GM12874 (cell line): ENCODE measurements around the gene ZNF438.

ENCODE experiments used
- TF ChIP-seq, protein P1 (sequence below): IDR thresholded peaks from 2 replicates; pipeline ENCODE4 v1.5.1; 2011; ENCODE audit warnings: low read depth, mild to moderate bottlenecking, control low read depth, low read length, moderate library complexity; ENCODE audit not compliant: insufficient read depth

The ZNF438 gene

DNA sequence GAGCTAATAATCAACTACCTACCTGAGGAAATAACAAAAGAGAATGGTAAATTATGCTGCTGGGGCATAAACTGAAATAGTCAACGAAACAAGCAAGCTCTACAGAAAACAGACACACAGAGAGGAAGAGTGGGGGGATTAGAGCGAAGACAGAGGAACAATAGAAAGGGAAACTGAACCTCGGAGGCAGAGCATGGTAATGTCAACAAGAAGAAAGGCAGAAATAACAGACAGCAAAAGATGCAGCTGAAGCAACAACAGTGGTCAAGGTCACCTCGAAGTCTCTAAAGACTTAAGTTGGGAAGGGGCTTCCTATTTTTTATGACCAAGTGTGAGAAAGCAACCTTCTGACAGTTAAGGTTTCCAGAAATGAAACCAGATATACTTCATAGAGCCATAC, 177.0 kb downstream of the ZNF438 start:
- TF ChIP-seq, protein P1, sequence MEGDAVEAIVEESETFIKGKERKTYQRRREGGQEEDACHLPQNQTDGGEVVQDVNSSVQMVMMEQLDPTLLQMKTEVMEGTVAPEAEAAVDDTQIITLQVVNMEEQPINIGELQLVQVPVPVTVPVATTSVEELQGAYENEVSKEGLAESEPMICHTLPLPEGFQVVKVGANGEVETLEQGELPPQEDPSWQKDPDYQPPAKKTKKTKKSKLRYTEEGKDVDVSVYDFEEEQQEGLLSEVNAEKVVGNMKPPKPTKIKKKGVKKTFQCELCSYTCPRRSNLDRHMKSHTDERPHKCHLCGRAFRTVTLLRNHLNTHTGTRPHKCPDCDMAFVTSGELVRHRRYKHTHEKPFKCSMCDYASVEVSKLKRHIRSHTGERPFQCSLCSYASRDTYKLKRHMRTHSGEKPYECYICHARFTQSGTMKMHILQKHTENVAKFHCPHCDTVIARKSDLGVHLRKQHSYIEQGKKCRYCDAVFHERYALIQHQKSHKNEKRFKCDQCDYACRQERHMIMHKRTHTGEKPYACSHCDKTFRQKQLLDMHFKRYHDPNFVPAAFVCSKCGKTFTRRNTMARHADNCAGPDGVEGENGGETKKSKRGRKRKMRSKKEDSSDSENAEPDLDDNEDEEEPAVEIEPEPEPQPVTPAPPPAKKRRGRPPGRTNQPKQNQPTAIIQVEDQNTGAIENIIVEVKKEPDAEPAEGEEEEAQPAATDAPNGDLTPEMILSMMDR, result no peak

DNA sequence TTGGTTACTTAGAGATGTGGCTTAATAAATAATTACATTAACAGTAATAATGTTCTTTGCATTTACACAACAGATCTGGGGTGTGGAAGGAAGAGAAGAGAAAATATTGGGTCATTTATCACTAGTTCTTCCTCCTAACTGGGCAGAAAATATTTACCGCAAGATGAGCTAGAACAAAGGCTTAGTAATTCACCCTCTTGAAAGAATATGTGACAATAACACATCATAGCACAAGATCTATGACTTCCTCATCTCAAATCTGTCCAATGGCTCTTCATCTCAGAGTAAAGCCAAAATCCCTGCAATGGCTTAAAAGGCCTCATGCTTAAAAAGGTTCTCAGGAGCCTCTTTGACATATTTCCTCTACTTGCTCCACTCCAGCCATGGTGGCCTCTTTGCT, 178.6 kb downstream of the ZNF438 start:
- TF ChIP-seq, protein P1, result no peak

DNA sequence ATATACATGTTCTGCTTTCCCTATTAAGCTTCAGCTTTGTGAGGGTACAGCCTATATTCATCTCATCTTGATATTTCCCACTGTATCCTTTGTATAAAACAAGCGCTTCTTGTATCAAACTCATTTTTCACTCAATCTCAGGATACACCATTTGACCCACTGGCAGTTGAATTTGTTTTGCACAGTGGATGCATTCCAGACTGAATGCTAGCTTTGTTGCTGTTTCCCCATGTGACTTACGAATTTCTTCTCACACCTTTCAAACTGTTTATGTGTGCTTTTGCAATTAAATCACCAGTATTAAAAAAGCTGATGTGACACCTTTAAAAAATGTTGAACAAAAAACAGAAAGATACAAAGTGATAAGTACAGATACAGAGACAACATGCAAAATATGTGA, 180.9 kb downstream of the ZNF438 start:
- TF ChIP-seq, protein P1, result no peak

DNA sequence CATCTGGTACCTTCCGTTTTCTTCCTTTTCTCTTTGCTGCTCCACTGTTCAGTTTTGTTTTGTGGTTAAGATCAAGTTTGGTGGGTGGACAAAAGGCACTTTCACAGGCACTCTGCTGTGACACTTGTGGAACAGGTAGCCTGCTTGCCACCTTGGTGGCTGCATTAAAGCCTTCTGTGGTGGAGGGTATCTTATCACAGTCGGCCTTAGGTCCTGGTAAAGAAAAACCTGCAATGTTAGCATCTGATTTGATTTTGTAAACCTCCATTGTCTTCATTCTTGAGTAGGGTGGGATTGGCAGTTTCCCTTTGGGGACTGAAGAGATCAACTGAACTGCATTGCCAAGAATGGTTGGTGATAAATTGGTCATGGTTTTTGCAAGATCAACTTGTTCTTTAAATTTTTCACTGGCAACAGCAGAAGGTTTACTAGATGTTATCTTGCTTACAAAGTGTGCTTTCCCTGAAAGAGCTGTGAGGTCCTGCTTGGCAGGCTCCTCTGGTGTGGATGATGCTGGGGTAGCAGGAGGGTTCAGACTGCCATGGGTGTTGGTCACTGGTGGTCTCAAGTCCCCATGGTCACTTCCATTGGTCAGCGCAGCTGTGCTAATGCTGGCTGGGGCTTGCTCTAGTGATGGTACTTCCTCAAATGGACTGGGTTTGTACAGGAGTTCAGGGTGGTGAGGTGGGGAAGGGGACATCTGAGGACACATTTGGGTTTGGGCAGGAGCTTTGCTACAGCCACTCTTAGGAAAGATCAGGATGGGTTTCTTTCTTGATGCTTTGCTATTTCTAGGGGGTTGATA, 182.2 kb downstream of the ZNF438 start:
- TF ChIP-seq, protein P1, result no peak

DNA sequence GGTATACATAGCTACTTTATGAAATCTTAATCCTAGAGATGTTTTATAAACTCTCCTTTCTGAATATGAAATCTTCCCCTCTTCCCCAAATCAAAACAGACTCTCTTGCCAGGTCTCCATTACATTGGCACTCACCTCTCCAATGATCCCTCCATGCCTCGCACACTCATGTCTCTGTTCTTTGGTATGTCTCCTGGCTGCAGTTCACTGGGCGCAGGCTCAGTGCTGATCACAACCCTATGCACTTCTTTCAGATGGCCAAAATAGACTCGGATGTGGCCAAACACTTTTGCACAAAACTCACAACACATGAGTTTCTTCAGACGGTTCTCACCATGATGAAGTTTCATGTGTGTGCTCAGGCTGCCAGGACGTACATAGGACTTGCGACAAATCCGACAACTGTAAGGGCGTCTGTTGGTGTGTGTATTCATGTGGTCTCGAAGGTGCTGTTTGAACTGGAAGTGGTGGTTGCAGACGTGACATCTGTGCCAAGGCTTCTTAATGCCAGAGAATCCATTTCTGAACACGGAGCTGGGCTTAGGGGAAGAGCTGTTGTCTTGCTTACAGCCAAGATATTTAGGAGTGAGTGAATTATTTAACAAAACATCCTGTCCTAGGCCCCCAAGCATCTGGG, 183.2 kb downstream of the ZNF438 start:
- TF ChIP-seq, protein P1, result no peak

DNA sequence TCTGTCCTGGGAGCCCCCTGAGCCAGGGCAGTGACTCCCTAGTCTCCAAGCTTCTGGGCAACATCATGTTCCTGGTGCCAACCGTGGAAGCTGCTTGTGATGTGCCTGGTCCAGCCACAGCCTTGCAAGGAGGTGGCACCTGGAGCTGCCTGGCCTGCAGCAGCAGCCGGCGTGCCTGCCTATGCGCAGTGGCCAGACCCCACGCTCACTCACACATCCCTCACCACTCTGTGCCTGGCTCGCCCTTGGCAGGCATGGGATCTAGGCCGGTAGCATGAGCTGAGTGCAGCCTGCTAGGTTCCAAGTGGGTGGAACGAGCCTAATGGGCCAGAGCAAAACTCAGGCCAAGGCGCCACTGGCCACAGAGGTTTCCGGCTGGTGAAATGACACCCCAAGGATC, 184.0 kb downstream of the ZNF438 start:
- TF ChIP-seq, protein P1, result no peak

DNA sequence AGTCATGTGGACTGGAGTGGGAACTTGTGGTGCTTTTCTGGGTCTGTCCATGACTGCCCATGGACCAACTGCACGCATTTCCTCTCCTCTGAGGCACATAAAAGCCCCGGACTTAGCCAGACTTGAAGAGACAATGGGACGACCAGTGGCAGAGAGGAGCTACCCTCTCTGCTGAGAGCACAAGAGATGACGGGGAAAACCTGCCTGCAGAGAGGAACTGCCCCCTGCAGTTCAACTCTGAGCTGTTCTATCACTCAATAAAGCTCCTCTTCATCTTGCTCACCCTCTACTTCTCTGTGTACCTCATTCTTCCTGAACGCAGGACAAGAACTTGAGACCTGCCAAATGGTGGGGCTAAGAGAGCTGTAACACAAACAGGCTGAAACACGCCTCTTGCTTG, 184.5 kb downstream of the ZNF438 start:
- TF ChIP-seq, protein P1, result no peak
